Fibroblast of skin of left quadriceps (primary cell): ENCODE results near the gene LRIG1.

Experiments used
- DNase-seq, 2 experiments: peaks; one replicate each; pipeline ENCODE4 v3.0.0-alpha.2; 2013; ENCODE audit warnings: low read depth in 2 of 2

The LRIG1 gene

GRCh38 chr3:66470956-66471686 lies 29.7 kb downstream of the LRIG1 start:
- no peak for DNase-seq

- DNase-seq, result no peak
Measured at GRCh38 chr3:66470285-66470684, 30.5 kb downstream of the LRIG1 start.

- no peak for DNase-seq
Measured at GRCh38 chr3:66469220-66469640, 31.6 kb downstream of the LRIG1 start.

DNA sequence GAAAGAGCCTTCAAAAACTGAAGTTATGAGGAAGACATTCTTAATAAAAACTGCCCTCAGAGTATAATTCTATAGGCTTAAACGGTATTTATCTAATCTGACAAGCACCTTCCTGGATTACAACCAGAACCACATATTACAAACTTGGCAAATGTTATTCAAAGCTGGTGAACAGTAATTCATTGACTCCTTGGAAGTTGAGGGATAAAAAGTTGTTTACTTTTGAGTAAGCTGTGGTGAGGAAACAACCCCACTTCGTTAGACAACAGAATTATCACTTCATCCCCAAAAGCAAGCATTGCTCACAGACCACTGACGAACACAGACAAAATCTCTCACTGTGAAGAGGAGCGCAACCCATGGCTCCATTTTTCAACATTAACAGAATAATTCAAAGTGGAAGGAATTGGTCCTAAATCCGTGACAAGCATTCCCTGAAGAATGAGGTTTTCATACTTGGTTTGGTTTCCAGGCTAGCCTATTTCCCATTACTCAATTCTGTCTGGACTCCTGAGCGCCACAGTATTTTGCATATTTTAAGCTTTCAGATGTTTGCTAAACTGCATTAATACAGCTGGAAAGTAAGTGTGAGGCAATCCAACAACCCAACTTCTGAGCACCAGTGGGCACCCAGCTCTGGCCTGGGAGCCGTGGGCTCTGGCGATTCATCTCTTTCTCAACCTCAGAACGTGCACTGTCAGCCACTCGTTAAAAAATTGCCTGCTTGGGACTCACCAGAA lies 32.7 kb downstream of the LRIG1 start:
- DNase-seq, result peak in 1 of 2 experiments; percentile 52

DNA sequence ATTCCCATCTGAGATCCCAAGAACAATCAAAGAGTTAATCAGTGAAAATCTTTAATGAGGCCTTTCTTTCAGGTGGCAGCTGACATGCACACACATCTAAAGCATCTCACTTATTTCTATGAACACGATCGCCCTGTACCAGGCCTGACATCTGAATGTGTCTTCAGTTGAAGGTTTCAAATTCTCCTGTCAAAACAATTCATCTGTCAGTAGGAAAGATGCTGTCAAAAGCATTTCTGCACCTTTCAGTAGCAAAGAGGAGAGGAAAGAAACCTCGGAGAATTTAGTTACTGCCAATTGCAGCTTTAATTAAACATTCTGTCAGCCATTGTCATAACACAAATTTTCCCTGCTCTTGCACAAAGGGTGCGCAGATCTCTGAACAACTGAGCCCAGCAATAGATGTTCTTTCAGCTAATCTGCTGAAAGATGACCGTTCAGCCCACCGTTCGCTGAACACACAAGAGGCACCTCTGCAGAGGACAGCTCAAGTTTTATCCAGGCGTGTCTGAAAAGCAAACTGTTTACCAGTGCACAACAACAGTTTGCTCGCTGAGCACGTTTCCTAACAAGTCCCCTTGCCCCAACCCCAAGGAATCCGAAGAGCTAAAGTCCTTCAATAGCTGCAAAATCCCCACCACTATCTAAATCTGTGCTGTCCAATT lies 34.1 kb downstream of the LRIG1 start:
- DNase-seq, result no peak

- no peak for DNase-seq
Measured at GRCh38 chr3:66465587-66465986, 35.2 kb downstream of the LRIG1 start.

DNA sequence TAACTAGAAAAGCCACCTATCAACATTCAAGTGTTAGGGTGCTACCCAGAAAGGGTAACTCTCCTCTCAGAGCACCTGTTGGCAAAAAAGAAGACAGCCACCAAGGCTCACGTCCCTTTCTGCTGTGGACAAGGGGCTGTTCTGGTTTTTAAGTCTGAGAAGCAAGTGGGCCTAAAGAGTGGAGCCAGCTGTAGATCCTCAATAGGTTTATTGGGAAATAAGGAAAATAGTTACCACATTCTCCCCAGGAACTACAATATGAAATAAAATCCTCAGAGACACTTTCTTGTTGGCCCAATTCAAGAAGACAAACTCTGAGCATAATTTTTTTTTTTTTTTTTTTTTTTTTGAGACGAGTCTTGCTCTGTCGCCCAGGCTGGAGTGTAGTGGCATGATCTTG lies 35.8 kb downstream of the LRIG1 start:
- DNase-seq, result no peak

GRCh38 chr3:66464512-66464894 lies 36.3 kb downstream of the LRIG1 start:
- no peak for DNase-seq

GRCh38 chr3:66463730-66464511 lies 36.9 kb downstream of the LRIG1 start:
- no peak for DNase-seq

GRCh38 chr3:66463054-66463631 lies 37.7 kb downstream of the LRIG1 start:
- DNase-seq, result no peak

- DNase-seq, result no peak
Measured at GRCh38 chr3:66457252-66457651, 43.6 kb downstream of the LRIG1 start.

- no peak for DNase-seq
Measured at GRCh38 chr3:66456711-66457173, 44.1 kb downstream of the LRIG1 start.

DNA sequence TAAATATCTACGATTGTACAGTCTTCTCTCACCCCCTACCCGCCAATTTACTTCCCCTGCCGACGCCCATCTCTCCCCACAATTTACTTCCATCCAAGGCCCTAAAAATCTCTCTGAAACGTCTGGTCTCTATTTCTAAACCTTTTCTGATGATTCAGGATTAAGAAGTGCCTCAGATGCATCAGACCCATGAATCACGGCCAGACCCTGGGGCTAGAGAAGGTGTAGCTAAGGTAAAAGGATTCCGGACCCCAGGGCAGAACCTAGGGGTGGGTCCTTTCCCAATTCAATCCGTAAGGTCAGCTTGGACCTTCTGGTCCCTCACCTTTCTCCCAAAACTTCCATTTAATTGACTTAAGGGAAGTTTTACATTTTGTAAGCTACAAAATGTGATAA lies 46.4 kb downstream of the LRIG1 start:
- DNase-seq, result no peak

DNA sequence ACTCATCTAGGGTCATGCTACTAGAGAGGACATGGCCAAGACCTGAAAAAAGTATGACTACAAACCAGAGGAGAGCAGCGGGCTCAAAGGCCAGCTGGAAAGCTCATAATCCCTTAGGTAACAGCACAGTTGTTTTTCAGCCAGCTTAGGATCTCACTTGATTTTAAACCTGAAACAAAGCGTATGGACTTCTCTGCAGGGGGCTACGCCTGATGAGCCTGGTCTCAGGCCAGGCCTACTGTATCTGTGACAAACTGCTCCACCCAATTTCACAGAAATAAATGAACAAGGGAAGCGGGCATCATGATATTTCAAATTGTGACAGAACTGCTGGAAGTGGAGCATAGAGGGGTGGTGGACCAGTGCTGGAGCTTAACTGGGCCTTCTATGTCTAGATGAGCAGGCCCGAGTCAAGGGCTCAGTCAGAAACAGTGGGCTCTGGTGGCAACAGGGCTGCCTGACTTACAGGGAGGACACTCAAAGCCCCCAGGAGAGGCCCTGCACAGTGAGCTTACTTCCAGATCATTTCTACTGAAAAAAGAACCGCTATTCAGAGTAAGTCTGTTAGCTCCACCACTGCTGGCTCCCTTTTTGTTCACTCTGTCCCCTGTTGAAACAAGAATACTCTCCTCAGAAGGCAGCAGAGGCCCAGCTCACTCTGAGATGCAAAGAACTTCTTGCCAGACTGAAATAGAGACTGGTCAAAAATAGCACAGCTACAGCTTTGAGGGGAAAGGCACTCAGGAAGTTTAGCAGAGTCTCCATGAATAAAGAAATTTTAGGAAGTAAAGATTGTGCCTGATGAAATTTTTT lies 47.0 kb downstream of the LRIG1 start:
- DNase-seq, result no peak

DNA sequence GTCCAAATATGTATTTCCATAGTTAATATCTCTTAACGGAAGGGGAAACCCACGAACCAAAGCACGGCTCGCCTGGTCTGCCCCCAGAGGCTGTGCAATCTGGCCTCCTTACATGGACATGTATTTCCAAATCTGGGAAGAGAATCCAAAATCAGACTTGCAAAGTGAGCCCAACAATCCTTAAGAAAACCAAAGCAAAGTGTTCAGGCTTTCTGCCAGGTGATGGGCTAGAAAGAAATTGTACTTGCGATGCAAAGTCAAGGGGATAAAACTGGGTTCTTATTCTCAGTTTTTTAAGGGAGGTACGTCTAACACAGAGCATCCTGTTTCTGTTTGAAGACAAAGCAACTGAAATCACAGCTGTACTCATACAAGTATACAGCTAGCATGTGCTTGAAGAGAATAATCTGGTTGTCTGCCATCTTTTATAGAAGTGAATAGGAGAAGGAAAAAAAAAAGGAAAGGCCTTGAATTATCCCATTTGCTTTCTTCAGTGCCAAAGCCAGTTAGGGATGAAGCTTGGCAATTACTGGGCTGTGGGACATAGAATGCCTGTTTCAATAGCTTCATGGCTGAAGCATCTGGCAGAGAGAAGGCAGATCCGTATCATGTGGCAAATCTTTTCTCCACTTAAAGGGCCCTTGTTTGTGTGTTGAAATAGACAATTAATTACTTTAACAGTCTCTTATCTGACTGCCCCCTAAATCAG lies 48.4 kb downstream of the LRIG1 start:
- no peak for DNase-seq

- DNase-seq, result no peak
Measured at GRCh38 chr3:66451766-66452165, 49.1 kb downstream of the LRIG1 start.

GRCh38 chr3:66450390-66451022 lies 50.3 kb downstream of the LRIG1 start:
- no peak for DNase-seq

GRCh38 chr3:66449411-66449974 lies 51.3 kb downstream of the LRIG1 start:
- no peak for DNase-seq

GRCh38 chr3:66444146-66444644 lies 56.6 kb downstream of the LRIG1 start:
- DNase-seq, result no peak
